ENCODE measurements around the gene FGF14. TPM values are rescaled to one million over a fixed set of nuclear protein-coding genes. Genes with fewer than 3 reads are reported as not detected.

Gene FGF14
- total RNA-seq, 1 donor = under 0.01 TPM

- H3K4me3 ChIP-seq (ENCODE audit: low read length) = no peak overlapping the region
- H3K9me3 ChIP-seq (ENCODE audit: low read depth, low read length) = no peaks in the 10 kb centered on the region
- H3K27me3 ChIP-seq (ENCODE audit: insufficient read depth, low read length) = no peaks in the 10 kb centered on the region
- H3K4me1 ChIP-seq (ENCODE audit: insufficient read depth, low read length) = no peaks in the 10 kb centered on the region
These were observed 455.4 kb downstream of the FGF14 start for GRCh38 chr13:101946401-101946800.

- no peak overlapping the region for H3K4me3 ChIP-seq (ENCODE audit: low read length)
- no peaks in the 10 kb centered on the region for H3K27me3 ChIP-seq (ENCODE audit: insufficient read depth, low read length)
- no peaks in the 10 kb centered on the region for H3K4me1 ChIP-seq (ENCODE audit: insufficient read depth, low read length)
- no peaks in the 10 kb centered on the region for H3K9me3 ChIP-seq (ENCODE audit: low read depth, low read length)
These were observed 456.4 kb downstream of the FGF14 start for GRCh38 chr13:101945435-101945834.

GRCh38 chr13:101944521-101944920 lies 457.3 kb downstream of the FGF14 start:
- Histone ChIP-seq H3K4me1 (ENCODE audit: insufficient read depth, low read length) (no peaks in the 10 kb centered on the region), H3K4me3 (ENCODE audit: low read length) (no peak overlapping the region), H3K9me3 (ENCODE audit: low read depth, low read length) (no peaks in the 10 kb centered on the region), H3K27me3 (ENCODE audit: insufficient read depth, low read length) (no peaks in the 10 kb centered on the region)

GRCh38 chr13:101942535-101943157 lies 459.2 kb downstream of the FGF14 start:
- H3K27me3 ChIP-seq (ENCODE audit: insufficient read depth, low read length) = no peaks in the 10 kb centered on the region
- no peaks in the 10 kb centered on the region for H3K9me3 ChIP-seq (ENCODE audit: low read depth, low read length)
- H3K4me1 ChIP-seq (ENCODE audit: insufficient read depth, low read length) = no peaks in the 10 kb centered on the region
- H3K4me3 ChIP-seq (ENCODE audit: low read length) = no peak overlapping the region

- H3K4me3 ChIP-seq (ENCODE audit: low read length) = no peak overlapping the region
- no peaks in the 10 kb centered on the region for H3K4me1 ChIP-seq (ENCODE audit: insufficient read depth, low read length)
- H3K27me3 ChIP-seq (ENCODE audit: insufficient read depth, low read length) = no peaks in the 10 kb centered on the region
These were observed 459.8 kb downstream of the FGF14 start for GRCh38 chr13:101942038-101942437.

GRCh38 chr13:101941095-101941783 lies 460.6 kb downstream of the FGF14 start:
- no peaks in the 10 kb centered on the region for H3K9me3 ChIP-seq (ENCODE audit: low read depth, low read length)
- H3K4me3 ChIP-seq (ENCODE audit: low read length) = no peak overlapping the region
- no peaks in the 10 kb centered on the region for H3K27me3 ChIP-seq (ENCODE audit: insufficient read depth, low read length)
- no peaks in the 10 kb centered on the region for H3K4me1 ChIP-seq (ENCODE audit: insufficient read depth, low read length)

More at GRCh38 chr13:101942038-101942437, 459.8 kb downstream of the FGF14 start:
- no peaks in the 10 kb centered on the region for H3K9me3 ChIP-seq (ENCODE audit: low read depth, low read length)

- H3K4me1 ChIP-seq (ENCODE audit: insufficient read depth, low read length) = no peaks in the 10 kb centered on the region
- no peaks in the 10 kb centered on the region for H3K9me3 ChIP-seq (ENCODE audit: low read depth, low read length)
- no peak overlapping the region for H3K4me3 ChIP-seq (ENCODE audit: low read length)
- H3K27me3 ChIP-seq (ENCODE audit: insufficient read depth, low read length) = no peaks in the 10 kb centered on the region
These were observed 462.5 kb downstream of the FGF14 start for GRCh38 chr13:101939370-101939769.

- no peak overlapping the region for H3K4me3 ChIP-seq (ENCODE audit: low read length)
- no peaks in the 10 kb centered on the region for H3K27me3 ChIP-seq (ENCODE audit: insufficient read depth, low read length)
- no peaks in the 10 kb centered on the region for H3K9me3 ChIP-seq (ENCODE audit: low read depth, low read length)
- no peaks in the 10 kb centered on the region for H3K4me1 ChIP-seq (ENCODE audit: insufficient read depth, low read length)
These were observed 466.0 kb downstream of the FGF14 start for GRCh38 chr13:101935828-101936227.

GRCh38 chr13:101931186-101931585 lies 470.7 kb downstream of the FGF14 start:
- H3K4me1 ChIP-seq (ENCODE audit: insufficient read depth, low read length) = no peaks in the 10 kb centered on the region

GRCh38 chr13:101930331-101930730 lies 471.5 kb downstream of the FGF14 start:
- H3K4me1 ChIP-seq (ENCODE audit: insufficient read depth, low read length) = no peaks in the 10 kb centered on the region
- no peaks in the 10 kb centered on the region for H3K27me3 ChIP-seq (ENCODE audit: insufficient read depth, low read length)
- H3K9me3 ChIP-seq (ENCODE audit: low read depth, low read length) = no peaks in the 10 kb centered on the region
- H3K4me3 ChIP-seq (ENCODE audit: low read length) = no peak overlapping the region

More at GRCh38 chr13:101931186-101931585, 470.7 kb downstream of the FGF14 start:
- no peaks in the 10 kb centered on the region for H3K27me3 ChIP-seq (ENCODE audit: insufficient read depth, low read length)
- no peaks in the 10 kb centered on the region for H3K9me3 ChIP-seq (ENCODE audit: low read depth, low read length)
- H3K4me3 ChIP-seq (ENCODE audit: low read length) = no peak overlapping the region

GRCh38 chr13:101925731-101926130 lies 476.1 kb downstream of the FGF14 start:
- no peak overlapping the region for H3K4me3 ChIP-seq (ENCODE audit: low read length)
- peaks cover 6% of the 10 kb centered on the region for H3K27me3 ChIP-seq (ENCODE audit: insufficient read depth, low read length)
- H3K9me3 ChIP-seq (ENCODE audit: low read depth, low read length) = no peaks in the 10 kb centered on the region
- H3K4me1 ChIP-seq (ENCODE audit: insufficient read depth, low read length) = no peaks in the 10 kb centered on the region

- H3K4me1 ChIP-seq (ENCODE audit: insufficient read depth, low read length) = no peaks in the 10 kb centered on the region
- H3K9me3 ChIP-seq (ENCODE audit: low read depth, low read length) = no peaks in the 10 kb centered on the region
- H3K4me3 ChIP-seq (ENCODE audit: low read length) = no peak overlapping the region
- H3K27me3 ChIP-seq (ENCODE audit: insufficient read depth, low read length) = peaks cover 59% of the 10 kb centered on the region
These were observed 482.2 kb downstream of the FGF14 start for GRCh38 chr13:101919541-101920181.

- H3K4me3 ChIP-seq (ENCODE audit: low read length) = no peak overlapping the region
- H3K27me3 ChIP-seq (ENCODE audit: insufficient read depth, low read length) = peaks cover 66% of the 10 kb centered on the region
- H3K9me3 ChIP-seq (ENCODE audit: low read depth, low read length) = no peaks in the 10 kb centered on the region
- no peaks in the 10 kb centered on the region for H3K4me1 ChIP-seq (ENCODE audit: insufficient read depth, low read length)
These were observed 483.8 kb downstream of the FGF14 start for GRCh38 chr13:101917833-101918661.

- Histone ChIP-seq H3K9me3 (ENCODE audit: low read depth, low read length) (no peaks in the 10 kb centered on the region), H3K27me3 (ENCODE audit: insufficient read depth, low read length) (peaks cover 69% of the 10 kb centered on the region), H3K4me3 (ENCODE audit: low read length) (no peak overlapping the region), H3K4me1 (ENCODE audit: insufficient read depth, low read length) (no peaks in the 10 kb centered on the region)
These were observed 484.4 kb downstream of the FGF14 start for GRCh38 chr13:101917475-101917810.

Measured in mononuclear cell (primary cell).